SK-N-SH treated with all-trans-retinoic acid at 6 μM for 48 hours (cell line): Measurements from ENCODE around the gene JUN.

Experiments used
- ATAC-seq: fragments of 200-7000 bp; cut with Tn5 transposase; 3 replicates; pipeline ENCODE4 v1.9.1; 2020; ENCODE audit warnings: mild to moderate bottlenecking, moderate library complexity
- ARNTL ChIP-seq: fragments of 450-650 bp; formaldehyde crosslinking; IDR thresholded peaks from 2 replicates; pipeline ENCODE4 v1.5.0; 2020; ENCODE audit warnings: low read depth, mild to moderate bottlenecking, moderate library complexity, borderline replicate concordance
- BACH2 ChIP-seq: fragments of 250-450 bp; sonication (Bioruptor Pico); IDR thresholded peaks from 2 replicates; pipeline ENCODE4 v1.9.0; 2021; ENCODE audit warnings: mild to moderate bottlenecking, borderline replicate concordance
- CREB5 ChIP-seq: fragments of 250-450 bp; sonication (Bioruptor Pico); IDR thresholded peaks from 2 replicates; pipeline ENCODE4 v1.5.1; 2020; ENCODE audit warnings: low read depth, mild to moderate bottlenecking, moderate library complexity
- CSDC2 ChIP-seq: fragments of 250-450 bp; sonication (Bioruptor Pico); IDR thresholded peaks from 2 replicates; pipeline ENCODE4 v1.5.0; 2020; ENCODE audit warnings: mild to moderate bottlenecking, moderate library complexity
- CSRNP3 ChIP-seq: fragments of 250-450 bp; sonication (Bioruptor Pico); IDR thresholded peaks from 2 replicates; pipeline ENCODE4 v1.5.1; 2021; ENCODE audit warnings: mild to moderate bottlenecking, moderate library complexity
- ESRRG ChIP-seq: fragments of 250-450 bp; sonication (Bioruptor Pico); IDR thresholded peaks from 2 replicates; pipeline ENCODE4 v1.6.1; 2021; ENCODE audit warnings: mild to moderate bottlenecking
- GLIS3 ChIP-seq: fragments of 250-450 bp; sonication (Bioruptor Pico); IDR thresholded peaks from 2 replicates; pipeline ENCODE4 v1.5.0; 2020; ENCODE audit warnings: mild to moderate bottlenecking, moderate library complexity
- POU6F1 ChIP-seq: fragments of 250-450 bp; sonication (Bioruptor Pico); IDR thresholded peaks from 2 replicates; pipeline ENCODE4 v1.8.0; 2021; ENCODE audit warnings: low read depth, mild to moderate bottlenecking, moderate library complexity, borderline replicate concordance
- RARB ChIP-seq: fragments of 250-450 bp; sonication (Bioruptor Pico); IDR thresholded peaks from 2 replicates; pipeline ENCODE4 v1.8.0; 2021; ENCODE audit warnings: mild to moderate bottlenecking, moderate library complexity
- SNAI2 ChIP-seq: fragments of 250-450 bp; sonication (Bioruptor Pico); IDR thresholded peaks from 2 replicates; pipeline ENCODE4 v1.5.0; 2020; ENCODE audit warnings: mild to moderate bottlenecking, moderate library complexity
- TCF4 ChIP-seq: fragments of 250-450 bp; sonication (Bioruptor Pico); IDR thresholded peaks from 2 replicates; pipeline ENCODE4 v1.8.0; 2021; ENCODE audit warnings: mild to moderate bottlenecking, moderate library complexity, borderline replicate concordance
- TOX ChIP-seq: fragments of 250-450 bp; sonication (Bioruptor Pico); IDR thresholded peaks from 2 replicates; pipeline ENCODE4 v1.8.0; 2021; ENCODE audit warnings: mild to moderate bottlenecking, moderate library complexity, borderline replicate concordance
- TSHZ2 ChIP-seq: fragments of 250-450 bp; sonication (Bioruptor Pico); IDR thresholded peaks from 2 replicates; pipeline ENCODE4 v1.5.0; 2020; ENCODE audit warnings: mild to moderate bottlenecking, moderate library complexity
- ZC3H10 ChIP-seq: fragments of 250-450 bp; sonication (Bioruptor Pico); IDR thresholded peaks from 2 replicates; pipeline ENCODE4 v1.5.1; 2021; ENCODE audit warnings: mild to moderate bottlenecking, moderate library complexity
- ZFP3 ChIP-seq: fragments of 250-450 bp; sonication (Bioruptor Pico); IDR thresholded peaks from 2 replicates; pipeline ENCODE4 v1.5.0; 2020; ENCODE audit warnings: mild to moderate bottlenecking, moderate library complexity
- ZFP30 ChIP-seq: fragments of 450-650 bp; formaldehyde crosslinking; IDR thresholded peaks from 2 replicates; pipeline ENCODE4 v1.5.0; 2022; ENCODE audit warnings: mild to moderate bottlenecking, moderate library complexity
- ZNF70 ChIP-seq: fragments of 450-650 bp; formaldehyde crosslinking; IDR thresholded peaks from 2 replicates; pipeline ENCODE4 v1.5.0; 2020; ENCODE audit warnings: mild to moderate bottlenecking, moderate library complexity
- ZNF8 ChIP-seq: fragments of 450-650 bp; formaldehyde crosslinking; IDR thresholded peaks from 2 replicates; pipeline ENCODE4 v1.5.0; 2020; ENCODE audit warnings: mild to moderate bottlenecking, moderate library complexity
- TF ChIP-seq, protein P1 (sequence below): fragments of 250-450 bp; sonication (Bioruptor Pico); IDR thresholded peaks from 2 replicates; pipeline ENCODE4 v1.8.0; 2020; ENCODE audit warnings: mild to moderate bottlenecking, moderate library complexity, borderline replicate concordance

JUN gene

DNA sequence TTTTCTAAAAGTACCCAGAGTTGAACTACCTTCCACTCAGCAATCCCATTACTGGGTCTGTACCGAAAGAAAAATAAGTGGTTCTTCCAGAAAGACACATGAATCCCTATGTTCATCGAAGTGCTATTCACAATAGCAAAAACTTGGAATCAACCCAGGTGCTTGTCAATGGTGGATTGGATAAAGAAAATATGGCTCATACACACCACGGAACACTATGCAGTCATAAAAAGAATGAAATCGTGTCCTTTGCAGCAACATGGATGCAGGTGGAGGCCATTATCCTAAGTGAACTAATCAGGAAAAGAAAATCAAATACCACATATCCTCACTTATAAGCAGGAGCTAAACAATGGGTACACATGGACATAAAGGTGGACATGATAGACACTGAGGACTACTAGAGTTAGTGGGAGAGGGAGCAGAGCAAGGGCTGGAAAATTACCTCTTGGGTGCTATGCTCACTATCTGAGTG is 32.9 kb upstream of the JUN start:
- TF ChIP-seq TOX (no peak), RARB (CRISPR knock-in tag) (no peak), BACH2 (no peak), TSHZ2 (CRISPR knock-in tag) (no peak), ZC3H10 (CRISPR knock-in tag) (no peak), CSDC2 (CRISPR knock-in tag) (no peak)
- ATAC-seq = no peak

- TF ChIP-seq ZC3H10 (CRISPR knock-in tag) (no peak), ZNF8 (CRISPR knock-in tag) (no peak), TCF4 (no peak), ESRRG (CRISPR knock-in tag) (no peak), BACH2 (no peak), ZFP3 (CRISPR knock-in tag) (no peak), ZFP30 (CRISPR knock-in tag) (no peak)
- TF ChIP-seq, protein P1, sequence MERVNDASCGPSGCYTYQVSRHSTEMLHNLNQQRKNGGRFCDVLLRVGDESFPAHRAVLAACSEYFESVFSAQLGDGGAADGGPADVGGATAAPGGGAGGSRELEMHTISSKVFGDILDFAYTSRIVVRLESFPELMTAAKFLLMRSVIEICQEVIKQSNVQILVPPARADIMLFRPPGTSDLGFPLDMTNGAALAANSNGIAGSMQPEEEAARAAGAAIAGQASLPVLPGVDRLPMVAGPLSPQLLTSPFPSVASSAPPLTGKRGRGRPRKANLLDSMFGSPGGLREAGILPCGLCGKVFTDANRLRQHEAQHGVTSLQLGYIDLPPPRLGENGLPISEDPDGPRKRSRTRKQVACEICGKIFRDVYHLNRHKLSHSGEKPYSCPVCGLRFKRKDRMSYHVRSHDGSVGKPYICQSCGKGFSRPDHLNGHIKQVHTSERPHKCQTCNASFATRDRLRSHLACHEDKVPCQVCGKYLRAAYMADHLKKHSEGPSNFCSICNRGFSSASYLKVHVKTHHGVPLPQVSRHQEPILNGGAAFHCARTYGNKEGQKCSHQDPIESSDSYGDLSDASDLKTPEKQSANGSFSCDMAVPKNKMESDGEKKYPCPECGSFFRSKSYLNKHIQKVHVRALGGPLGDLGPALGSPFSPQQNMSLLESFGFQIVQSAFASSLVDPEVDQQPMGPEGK (CRISPR knock-in tag) = peak; percentile 83; the same call in 1 of the 2 replicates
- ATAC-seq = peak; percentile 94
Observed at GRCh38 chr1:58816072-58816746, 32.4 kb upstream of the JUN start.

- ATAC-seq = no peak
- no peak for TF ChIP-seq CREB5 (CRISPR knock-in tag)
- no peak for TF ChIP-seq TSHZ2 (CRISPR knock-in tag)
- TF ChIP-seq TCF4 = no peak
- no peak for TF ChIP-seq POU6F1 (CRISPR knock-in tag)
- TF ChIP-seq, protein P1 (CRISPR knock-in tag) = no peak
- TF ChIP-seq GLIS3 (CRISPR knock-in tag) = no peak
- no peak for TF ChIP-seq CSDC2 (CRISPR knock-in tag)
- no peak for TF ChIP-seq ESRRG (CRISPR knock-in tag)
- TF ChIP-seq ZNF70 (CRISPR knock-in tag) = no peak
- no peak for TF ChIP-seq ZFP3 (CRISPR knock-in tag)
- no peak for TF ChIP-seq RARB (CRISPR knock-in tag)
- TF ChIP-seq ZNF8 (CRISPR knock-in tag) = no peak
- TF ChIP-seq SNAI2 = no peak
- no peak for TF ChIP-seq ZC3H10 (CRISPR knock-in tag)
- TF ChIP-seq TOX = no peak
- no peak for TF ChIP-seq ARNTL (CRISPR knock-in tag)
- TF ChIP-seq CSRNP3 (CRISPR knock-in tag) = no peak
- TF ChIP-seq BACH2 = no peak
- TF ChIP-seq ZFP30 (CRISPR knock-in tag) = no peak
Observed at GRCh38 chr1:58815686-58816071, 31.8 kb upstream of the JUN start.
